ENCODE results near the gene LY6G5C. TPM values are rescaled to one million over a fixed set of nuclear protein-coding genes. Genes with fewer than 3 reads are reported as not detected.

The LY6G5C gene
- total and polyA plus RNA-seq, 2 of the 13 experiments (the other 11 are each of a cell fraction or from before 2014, with no cell fraction given), result 0.33 to 0.55 TPM

DNA sequence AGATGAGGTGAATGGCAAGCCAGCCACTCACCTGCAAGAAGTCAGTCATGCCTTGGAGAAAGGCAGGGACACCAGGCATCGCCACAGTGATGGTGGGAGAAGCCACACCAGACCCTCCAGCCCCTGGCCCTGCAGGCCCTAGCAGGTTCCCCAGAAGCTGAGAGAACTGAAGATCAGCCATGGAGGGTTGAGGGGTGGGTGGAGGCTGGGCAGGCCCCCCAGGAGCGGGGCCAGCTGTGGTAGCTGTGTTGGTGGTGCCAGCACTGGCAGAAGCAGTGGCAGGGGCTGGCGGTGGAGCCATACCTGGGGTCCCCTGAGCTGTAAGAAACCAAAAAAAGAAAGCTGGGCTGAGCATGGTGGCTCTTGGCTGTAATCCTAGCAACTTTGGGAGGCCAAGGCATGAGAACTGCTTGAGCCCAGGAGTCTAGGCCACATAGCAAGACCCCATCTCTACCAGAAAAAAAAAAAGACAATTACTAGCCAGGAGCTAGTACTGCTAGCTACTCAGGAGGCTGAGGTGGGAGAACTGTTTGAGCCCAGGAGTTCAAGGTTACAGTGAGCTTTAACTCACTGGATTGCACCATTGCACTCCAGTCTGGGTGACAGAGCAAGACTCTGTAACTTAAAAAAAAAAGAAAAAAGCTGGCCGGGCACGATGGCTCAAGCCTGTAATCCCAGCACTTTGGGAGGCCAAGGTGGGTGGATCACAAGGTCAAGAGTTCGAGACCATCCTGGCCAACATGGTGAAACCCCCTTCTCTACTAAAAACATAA is 37.9 kb downstream of the LY6G5C start (continued):
- TF ChIP-seq ETV5 (CRISPR knock-in tag; IDR thresholded peaks at IDR 0.05; ENCODE audit: borderline replicate concordance) (no peak), KDM3A (CRISPR knock-in tag; IDR thresholded peaks at IDR 0.05; ENCODE audit: low read depth) (no peak), ZNF180 (CRISPR knock-in tag; IDR thresholded peaks at IDR 0.05; ENCODE audit: borderline replicate concordance, low read depth) (no peak), FOXA3 (CRISPR knock-in tag; IDR thresholded peaks at IDR 0.05) (no peak), ZNF570 (CRISPR knock-in tag; IDR thresholded peaks at IDR 0.05; ENCODE audit: borderline replicate concordance) (no peak), TOE1 (CRISPR knock-in tag; IDR thresholded peaks at IDR 0.05) (no peak), ESRRA (CRISPR knock-in tag; IDR thresholded peaks at IDR 0.05; ENCODE audit: low read depth) (no peak), ZNF17 (CRISPR knock-in tag; IDR thresholded peaks at IDR 0.05) (no peak), KDM5A (IDR thresholded peaks at IDR 0.05; ENCODE audit: borderline replicate concordance, low read length) (no peak), SP2 (CRISPR knock-in tag; IDR thresholded peaks at IDR 0.05) (no peak), ZNF607 (CRISPR knock-in tag; IDR thresholded peaks at IDR 0.05; ENCODE audit: borderline replicate concordance) (no peak), NR2C2 (CRISPR knock-in tag; IDR thresholded peaks at IDR 0.05; ENCODE audit: borderline replicate concordance) (peak; percentile 17; the same call in 1 of the 2 replicates), HNF4G (IDR thresholded peaks at IDR 0.05; ENCODE audit: borderline replicate concordance, low read depth, low read length) (peak; percentile 20; the same call in 1 of the 2 replicates), HNF4G (CRISPR knock-in tag; IDR thresholded peaks at IDR 0.05; ENCODE audit: borderline replicate concordance, low read depth) (no peak), ZSCAN20 (CRISPR knock-in tag; IDR thresholded peaks at IDR 0.05; ENCODE audit: borderline replicate concordance) (no peak), MIER3 (CRISPR knock-in tag; IDR thresholded peaks at IDR 0.05; ENCODE audit: borderline replicate concordance) (no peak)
- TF ChIP-seq, protein P1, sequence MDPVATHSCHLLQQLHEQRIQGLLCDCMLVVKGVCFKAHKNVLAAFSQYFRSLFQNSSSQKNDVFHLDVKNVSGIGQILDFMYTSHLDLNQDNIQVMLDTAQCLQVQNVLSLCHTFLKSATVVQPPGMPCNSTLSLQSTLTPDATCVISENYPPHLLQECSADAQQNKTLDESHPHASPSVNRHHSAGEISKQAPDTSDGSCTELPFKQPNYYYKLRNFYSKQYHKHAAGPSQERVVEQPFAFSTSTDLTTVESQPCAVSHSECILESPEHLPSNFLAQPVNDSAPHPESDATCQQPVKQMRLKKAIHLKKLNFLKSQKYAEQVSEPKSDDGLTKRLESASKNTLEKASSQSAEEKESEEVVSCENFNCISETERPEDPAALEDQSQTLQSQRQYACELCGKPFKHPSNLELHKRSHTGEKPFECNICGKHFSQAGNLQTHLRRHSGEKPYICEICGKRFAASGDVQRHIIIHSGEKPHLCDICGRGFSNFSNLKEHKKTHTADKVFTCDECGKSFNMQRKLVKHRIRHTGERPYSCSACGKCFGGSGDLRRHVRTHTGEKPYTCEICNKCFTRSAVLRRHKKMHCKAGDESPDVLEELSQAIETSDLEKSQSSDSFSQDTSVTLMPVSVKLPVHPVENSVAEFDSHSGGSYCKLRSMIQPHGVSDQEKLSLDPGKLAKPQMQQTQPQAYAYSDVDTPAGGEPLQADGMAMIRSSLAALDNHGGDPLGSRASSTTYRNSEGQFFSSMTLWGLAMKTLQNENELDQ (CRISPR knock-in tag; IDR thresholded peaks at IDR 0.05; ENCODE audit: borderline replicate concordance), result no peak
- TF ChIP-seq, protein P2, sequence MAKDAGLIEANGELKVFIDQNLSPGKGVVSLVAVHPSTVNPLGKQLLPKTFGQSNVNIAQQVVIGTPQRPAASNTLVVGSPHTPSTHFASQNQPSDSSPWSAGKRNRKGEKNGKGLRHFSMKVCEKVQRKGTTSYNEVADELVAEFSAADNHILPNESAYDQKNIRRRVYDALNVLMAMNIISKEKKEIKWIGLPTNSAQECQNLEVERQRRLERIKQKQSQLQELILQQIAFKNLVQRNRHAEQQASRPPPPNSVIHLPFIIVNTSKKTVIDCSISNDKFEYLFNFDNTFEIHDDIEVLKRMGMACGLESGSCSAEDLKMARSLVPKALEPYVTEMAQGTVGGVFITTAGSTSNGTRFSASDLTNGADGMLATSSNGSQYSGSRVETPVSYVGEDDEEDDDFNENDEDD (CRISPR knock-in tag; IDR thresholded peaks at IDR 0.05; ENCODE audit: borderline replicate concordance), result no peak
- TF ChIP-seq, protein P3, sequence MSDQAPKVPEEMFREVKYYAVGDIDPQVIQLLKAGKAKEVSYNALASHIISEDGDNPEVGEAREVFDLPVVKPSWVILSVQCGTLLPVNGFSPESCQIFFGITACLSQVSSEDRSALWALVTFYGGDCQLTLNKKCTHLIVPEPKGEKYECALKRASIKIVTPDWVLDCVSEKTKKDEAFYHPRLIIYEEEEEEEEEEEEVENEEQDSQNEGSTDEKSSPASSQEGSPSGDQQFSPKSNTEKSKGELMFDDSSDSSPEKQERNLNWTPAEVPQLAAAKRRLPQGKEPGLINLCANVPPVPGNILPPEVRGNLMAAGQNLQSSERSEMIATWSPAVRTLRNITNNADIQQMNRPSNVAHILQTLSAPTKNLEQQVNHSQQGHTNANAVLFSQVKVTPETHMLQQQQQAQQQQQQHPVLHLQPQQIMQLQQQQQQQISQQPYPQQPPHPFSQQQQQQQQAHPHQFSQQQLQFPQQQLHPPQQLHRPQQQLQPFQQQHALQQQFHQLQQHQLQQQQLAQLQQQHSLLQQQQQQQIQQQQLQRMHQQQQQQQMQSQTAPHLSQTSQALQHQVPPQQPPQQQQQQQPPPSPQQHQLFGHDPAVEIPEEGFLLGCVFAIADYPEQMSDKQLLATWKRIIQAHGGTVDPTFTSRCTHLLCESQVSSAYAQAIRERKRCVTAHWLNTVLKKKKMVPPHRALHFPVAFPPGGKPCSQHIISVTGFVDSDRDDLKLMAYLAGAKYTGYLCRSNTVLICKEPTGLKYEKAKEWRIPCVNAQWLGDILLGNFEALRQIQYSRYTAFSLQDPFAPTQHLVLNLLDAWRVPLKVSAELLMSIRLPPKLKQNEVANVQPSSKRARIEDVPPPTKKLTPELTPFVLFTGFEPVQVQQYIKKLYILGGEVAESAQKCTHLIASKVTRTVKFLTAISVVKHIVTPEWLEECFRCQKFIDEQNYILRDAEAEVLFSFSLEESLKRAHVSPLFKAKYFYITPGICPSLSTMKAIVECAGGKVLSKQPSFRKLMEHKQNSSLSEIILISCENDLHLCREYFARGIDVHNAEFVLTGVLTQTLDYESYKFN (CRISPR knock-in tag; conservative IDR thresholded peaks at IDR 0.05), result peak; percentile 57
- TF ChIP-seq, protein P4, sequence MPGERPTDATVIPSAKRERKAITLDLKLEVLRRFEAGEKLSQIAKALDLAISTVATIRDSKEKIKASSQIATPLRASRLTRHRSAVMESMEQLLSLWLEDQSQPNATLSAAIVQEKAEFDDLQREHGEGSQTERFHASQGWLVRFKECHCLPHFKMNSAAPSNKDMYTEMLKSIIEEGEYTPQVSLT (CRISPR knock-in tag; IDR thresholded peaks at IDR 0.05; ENCODE audit: borderline replicate concordance, low read depth), result no peak
